ENCODE results near the gene GABPB1.

DNA sequence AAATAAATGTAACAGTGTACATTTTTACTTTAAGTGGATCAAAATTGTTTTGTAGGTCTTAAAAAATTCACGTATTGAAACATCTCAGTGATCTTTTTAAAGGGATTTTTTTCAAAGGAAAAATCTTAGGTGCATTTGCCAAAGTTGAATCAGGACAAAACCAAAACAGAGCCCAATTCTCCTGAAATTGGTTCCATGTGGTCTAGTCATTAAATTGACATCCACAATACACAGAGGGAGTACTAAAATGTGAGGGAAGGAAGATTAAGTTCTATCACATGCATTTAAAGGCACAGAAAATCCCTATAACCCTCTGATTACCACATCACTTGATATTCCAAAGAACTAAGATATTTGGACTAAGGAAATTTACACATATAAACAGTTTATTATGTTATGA is 50.2 kb downstream of the GABPB1 start:
- no peak for TF ChIP-seq CTCF (IDR thresholded peaks at IDR 0.05 in 2 of 3, conservative IDR thresholded peaks at IDR 0.05 in 1 of 3; ENCODE audit: control insufficient read depth in 2 of 3, extremely low read depth in 1 of 3, insufficient read depth in 1 of 3, low read depth in 3 of 3, low read length in 3 of 3)
- TF ChIP-seq MAX (IDR thresholded peaks at IDR 0.05; ENCODE audit: low read depth, low read length) = no peak

Data from GM12878 (cell line).